Endothelial cell of umbilical vein (primary cell): ENCODE measurements around the gene SHROOM2.

Experiments
- EZH2 ChIP-seq: IDR thresholded peaks from 2 replicates; pipeline ENCODE4 v1.6.1; 2012; ENCODE audit warnings: borderline replicate concordance, low read depth, mild to moderate bottlenecking, moderate library complexity, low read length, inconsistent platforms; ENCODE audit not compliant: severe bottlenecking
- JUN ChIP-seq: IDR thresholded peaks from 2 replicates; pipeline ENCODE4 v1.6.1; 2011; ENCODE audit warnings: borderline replicate concordance, low read depth; ENCODE audit not compliant: insufficient read length, insufficient read depth
- MYC ChIP-seq: IDR thresholded peaks from one replicate; pipeline ENCODE4 v1.6.1; 2011; ENCODE audit warnings: mild to moderate bottlenecking, low read depth, low read length
- POLR2A ChIP-seq: IDR thresholded peaks from 2 replicates; pipeline ENCODE4 v1.6.1; 2012; ENCODE audit warnings: low read depth, mild to moderate bottlenecking, control low read depth, low read length
- POLR2AphosphoS5 ChIP-seq: IDR thresholded peaks from 2 replicates; pipeline ENCODE4 v1.6.1; 2012; ENCODE audit warnings: low read depth, mild to moderate bottlenecking, control low read depth, low read length, moderate library complexity; ENCODE audit not compliant: insufficient read depth
- TF ChIP-seq, protein P1 (sequence below), 2 donors: IDR thresholded peaks; 1 replicate in 1 of 2; 2 replicates in 1 of 2; pipeline ENCODE4 v1.5.1; 2011; ENCODE audit warnings: low read length in 2 of 2, mild to moderate bottlenecking in 2 of 2, moderate library complexity in 2 of 2, control low read depth in 1 of 2, inconsistent platforms in 1 of 2, low read depth in 1 of 2; ENCODE audit not compliant: insufficient read depth in 1 of 2; ENCODE audit errors: extremely low read depth in 1 of 2
- TF ChIP-seq, protein P2 (sequence below): IDR thresholded peaks from 2 replicates; pipeline ENCODE4 v1.6.1; 2011; ENCODE audit not compliant: insufficient read depth, insufficient read length

DNA sequence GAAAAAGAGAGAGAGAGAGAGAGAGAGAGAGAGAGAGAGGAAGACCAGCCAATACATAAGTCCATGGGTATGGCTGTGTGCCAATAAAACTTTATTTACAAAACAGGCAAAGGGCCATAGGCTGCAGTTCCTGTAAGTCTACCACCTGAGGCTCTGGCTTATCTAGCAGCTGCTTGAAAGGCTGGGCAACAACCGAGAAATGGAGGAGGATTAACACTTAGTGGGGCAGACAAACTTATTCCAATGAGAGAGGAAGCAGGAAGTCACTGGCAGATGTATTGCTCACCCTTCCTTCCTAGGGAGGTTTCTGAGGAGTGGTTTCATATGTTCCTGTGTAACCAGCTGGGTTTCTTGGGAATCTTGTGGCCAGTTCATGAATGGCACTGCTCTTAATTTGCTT lies 15.9 kb upstream of the SHROOM2 start:
- TF ChIP-seq POLR2AphosphoS5 (peak; percentile 64), POLR2A (no peak), MYC (no peak), JUN (peak; percentile 61), EZH2 (no peak)
- TF ChIP-seq, protein P1, sequence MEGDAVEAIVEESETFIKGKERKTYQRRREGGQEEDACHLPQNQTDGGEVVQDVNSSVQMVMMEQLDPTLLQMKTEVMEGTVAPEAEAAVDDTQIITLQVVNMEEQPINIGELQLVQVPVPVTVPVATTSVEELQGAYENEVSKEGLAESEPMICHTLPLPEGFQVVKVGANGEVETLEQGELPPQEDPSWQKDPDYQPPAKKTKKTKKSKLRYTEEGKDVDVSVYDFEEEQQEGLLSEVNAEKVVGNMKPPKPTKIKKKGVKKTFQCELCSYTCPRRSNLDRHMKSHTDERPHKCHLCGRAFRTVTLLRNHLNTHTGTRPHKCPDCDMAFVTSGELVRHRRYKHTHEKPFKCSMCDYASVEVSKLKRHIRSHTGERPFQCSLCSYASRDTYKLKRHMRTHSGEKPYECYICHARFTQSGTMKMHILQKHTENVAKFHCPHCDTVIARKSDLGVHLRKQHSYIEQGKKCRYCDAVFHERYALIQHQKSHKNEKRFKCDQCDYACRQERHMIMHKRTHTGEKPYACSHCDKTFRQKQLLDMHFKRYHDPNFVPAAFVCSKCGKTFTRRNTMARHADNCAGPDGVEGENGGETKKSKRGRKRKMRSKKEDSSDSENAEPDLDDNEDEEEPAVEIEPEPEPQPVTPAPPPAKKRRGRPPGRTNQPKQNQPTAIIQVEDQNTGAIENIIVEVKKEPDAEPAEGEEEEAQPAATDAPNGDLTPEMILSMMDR (IDR thresholded peaks at IDR 0.05; ENCODE audit: extremely low read depth in 1 of 2, insufficient read depth in 1 of 2, low read depth in 1 of 2, low read length in 2 of 2) = no peak
- TF ChIP-seq, protein P2, sequence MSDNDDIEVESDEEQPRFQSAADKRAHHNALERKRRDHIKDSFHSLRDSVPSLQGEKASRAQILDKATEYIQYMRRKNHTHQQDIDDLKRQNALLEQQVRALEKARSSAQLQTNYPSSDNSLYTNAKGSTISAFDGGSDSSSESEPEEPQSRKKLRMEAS = no peak
